ENCODE results near the gene LRFN2.

The LRFN2 gene

GRCh38 chr6:40408786-40409542, 178.2 kb downstream of the LRFN2 start:
- no peaks in the 10 kb centered on the region for H3K9me2 ChIP-seq (replicated peaks; ENCODE audit: low read depth, low read length)
- no peak overlapping the region for H3K4me2 ChIP-seq (ENCODE audit: low read depth, low read length, poor library complexity, severe bottlenecking)
- no peak overlapping the region for H2AFZ ChIP-seq (ENCODE audit: low read length)
- H3K9ac ChIP-seq (ENCODE audit: low read depth, low read length, poor library complexity, severe bottlenecking), result no peak overlapping the region
- no peaks in the 10 kb centered on the region for H3F3A ChIP-seq (ENCODE audit: low read depth)
- peaks cover 13% of the 10 kb centered on the region for H3K4me1 ChIP-seq (ENCODE audit: insufficient read depth, low read length, poor library complexity, severe bottlenecking)
- H4K20me1 ChIP-seq (ENCODE audit: insufficient read depth, low read length, poor library complexity, severe bottlenecking), result no peaks in the 10 kb centered on the region
- H3K4me3 ChIP-seq (ENCODE audit: low read length, poor library complexity, severe bottlenecking), result no peak overlapping the region
- TF ChIP-seq CTCF (conservative IDR thresholded peaks at IDR 0.05; ENCODE audit: low read length) (no peak), EZH2phosphoT487 (IDR thresholded peaks at IDR 0.05; ENCODE audit: borderline replicate concordance) (no peak)
- H3K27me3 ChIP-seq (ENCODE audit: insufficient read depth, low read length, poor library complexity, severe bottlenecking), result no peaks in the 10 kb centered on the region
- no peaks in the 10 kb centered on the region for H3K9me3 ChIP-seq (ENCODE audit: insufficient read depth, low read depth, low read length)
- H3K36me3 ChIP-seq (ENCODE audit: insufficient read depth, low read length), result no peaks in the 10 kb centered on the region
- no peaks in the 10 kb centered on the region for H3K79me2 ChIP-seq (ENCODE audit: insufficient read depth, low read length)

GRCh38 chr6:40407239-40407638, 179.9 kb downstream of the LRFN2 start:
- TF ChIP-seq EZH2phosphoT487 (IDR thresholded peaks at IDR 0.05; ENCODE audit: borderline replicate concordance) (no peak), CTCF (conservative IDR thresholded peaks at IDR 0.05; ENCODE audit: low read length) (no peak)
- Histone ChIP-seq H3K9ac (ENCODE audit: low read depth, low read length, poor library complexity, severe bottlenecking) (no peak overlapping the region), H3K9me3 (ENCODE audit: insufficient read depth, low read depth, low read length) (no peaks in the 10 kb centered on the region), H3K9me2 (replicated peaks; ENCODE audit: low read depth, low read length) (no peaks in the 10 kb centered on the region), H2AFZ (ENCODE audit: low read length) (no peak overlapping the region), H3K27me3 (ENCODE audit: insufficient read depth, low read length, poor library complexity, severe bottlenecking) (no peaks in the 10 kb centered on the region), H3K36me3 (ENCODE audit: insufficient read depth, low read length) (no peaks in the 10 kb centered on the region), H3F3A (ENCODE audit: low read depth) (no peaks in the 10 kb centered on the region), H3K4me2 (ENCODE audit: low read depth, low read length, poor library complexity, severe bottlenecking) (no peak overlapping the region), H3K79me2 (ENCODE audit: insufficient read depth, low read length) (no peaks in the 10 kb centered on the region), H4K20me1 (ENCODE audit: insufficient read depth, low read length, poor library complexity, severe bottlenecking) (no peaks in the 10 kb centered on the region), H3K4me1 (ENCODE audit: insufficient read depth, low read length, poor library complexity, severe bottlenecking) (peaks cover 9% of the 10 kb centered on the region), H3K4me3 (ENCODE audit: low read length, poor library complexity, severe bottlenecking) (no peak overlapping the region)

GRCh38 chr6:40406175-40406574, 181.0 kb downstream of the LRFN2 start:
- no peaks in the 10 kb centered on the region for H3K9me2 ChIP-seq (replicated peaks; ENCODE audit: low read depth, low read length)
- peaks cover 9% of the 10 kb centered on the region for H3K4me1 ChIP-seq (ENCODE audit: insufficient read depth, low read length, poor library complexity, severe bottlenecking)
- H3K4me3 ChIP-seq (ENCODE audit: low read length, poor library complexity, severe bottlenecking), result no peak overlapping the region
- no peaks in the 10 kb centered on the region for H4K20me1 ChIP-seq (ENCODE audit: insufficient read depth, low read length, poor library complexity, severe bottlenecking)
- no peaks in the 10 kb centered on the region for H3K36me3 ChIP-seq (ENCODE audit: insufficient read depth, low read length)
- no peak overlapping the region for H2AFZ ChIP-seq (ENCODE audit: low read length)
- H3K27me3 ChIP-seq (ENCODE audit: insufficient read depth, low read length, poor library complexity, severe bottlenecking), result no peaks in the 10 kb centered on the region
- H3K9ac ChIP-seq (ENCODE audit: low read depth, low read length, poor library complexity, severe bottlenecking), result no peak overlapping the region
- no peak overlapping the region for H3K4me2 ChIP-seq (ENCODE audit: low read depth, low read length, poor library complexity, severe bottlenecking)
- TF ChIP-seq CTCF (conservative IDR thresholded peaks at IDR 0.05; ENCODE audit: low read length), result no peak
- no peak for TF ChIP-seq EZH2phosphoT487 (IDR thresholded peaks at IDR 0.05; ENCODE audit: borderline replicate concordance)
- no peaks in the 10 kb centered on the region for H3F3A ChIP-seq (ENCODE audit: low read depth)
- H3K9me3 ChIP-seq (ENCODE audit: insufficient read depth, low read depth, low read length), result no peaks in the 10 kb centered on the region
- H3K79me2 ChIP-seq (ENCODE audit: insufficient read depth, low read length), result no peaks in the 10 kb centered on the region

All from Loucy (cell line).